Left ventricle myocardium inferior (tissue), 1 donor: ENCODE measurements around the gene ANAPC10. TPM values are rescaled to one million over a fixed set of nuclear protein-coding genes. Genes with fewer than 3 reads are reported as not detected.

Experiments
- DNase-seq: peaks from one replicate; pipeline ENCODE4 v3.0.0-alpha.2; 2020
- H3K27ac ChIP-seq: fragments of 200-600 bp; replicated peaks from 2 replicates; pipeline ENCODE4 v1.8.0; 2021
- H3K27me3 ChIP-seq: fragments of 200-600 bp; 2 replicates; pipeline ENCODE4 v1.8.0; 2021; ENCODE audit warnings: low read depth
- H3K36me3 ChIP-seq: fragments of 200-600 bp; 2 replicates; pipeline ENCODE4 v1.8.0; 2021
- H3K4me1 ChIP-seq: fragments of 200-600 bp; 2 replicates; pipeline ENCODE4 v1.8.0; 2021
- H3K4me3 ChIP-seq: fragments of 200-600 bp; 2 replicates; pipeline ENCODE4 v1.8.0; 2021; ENCODE audit warnings: mild to moderate bottlenecking, moderate library complexity
- H3K9me3 ChIP-seq: fragments of 200-600 bp; replicated peaks from 2 replicates; pipeline ENCODE4 v1.8.0; 2021
- CTCF ChIP-seq: fragments of 200-600 bp; IDR thresholded peaks from 2 replicates; pipeline ENCODE4 v1.8.0; 2021; ENCODE audit warnings: antibody characterized with exemption, mild to moderate bottlenecking, borderline replicate concordance
- intact Hi-C: fragments of 100-400 bp; cut with micrococcal nuclease; formaldehyde crosslinking; loops from one replicate; pipeline ENCODE4 v1.11.0; 2022
- total RNA-seq: library from RNA; stranded (reverse); fragmentation: NEBNext Ultra II Directional; extraction: Animal tissue kit (Norgen Biotek cat#: 25700); gene quantifications from one replicate; pipeline ENCODE4 v1.2.1, GENCODE V29; 2021
- donor health status: DM: no; HTN: yes; CAD: no; lungs with severe emphysema.

ANAPC10 gene
- total RNA-seq, 1 donor from 2014 or later, result 15.4 TPM

- Histone ChIP-seq H3K27me3 (no peaks in the 10 kb centered on the region), H3K27ac (no peak overlapping the region), H3K36me3 (peaks cover 69% of the 10 kb centered on the region), H3K9me3 (peaks cover 9% of the 10 kb centered on the region), H3K4me3 (no peak overlapping the region), H3K4me1 (peaks cover 33% of the 10 kb centered on the region)
- intact Hi-C loops, result no loop called here
- no peak for DNase-seq
- TF ChIP-seq CTCF, result no peak
These were observed 4.4 kb downstream of the ANAPC10 start for GRCh38 chr4:145093638-145094037.

DNA sequence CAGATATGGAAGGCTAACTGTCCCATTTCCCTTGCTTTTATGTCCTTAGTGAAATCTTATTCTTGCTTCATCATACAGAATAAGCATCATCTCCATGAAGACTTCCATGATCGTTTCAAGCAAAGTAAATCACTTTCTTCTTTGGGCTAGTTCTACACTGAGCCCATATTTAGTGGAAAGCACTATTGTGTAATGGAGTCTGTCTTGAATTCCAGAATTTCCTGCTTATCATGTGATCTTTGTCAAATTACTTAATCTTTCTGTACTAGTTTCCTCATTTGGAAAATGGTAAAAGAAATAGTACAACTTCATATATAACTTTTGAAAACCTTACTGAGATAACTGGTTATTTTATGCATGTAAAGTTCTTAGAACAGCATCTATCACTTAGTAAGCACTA is 7.6 kb downstream of the ANAPC10 start:
- Histone ChIP-seq H3K9me3 (peaks cover 9% of the 10 kb centered on the region), H3K27me3 (no peaks in the 10 kb centered on the region), H3K36me3 (peaks cover 73% of the 10 kb centered on the region), H3K4me1 (peaks cover 9% of the 10 kb centered on the region), H3K4me3 (no peak overlapping the region), H3K27ac (no peak overlapping the region)
- no peak for DNase-seq
- TF ChIP-seq CTCF, result no peak
- intact Hi-C loops, result no loop called here

DNA sequence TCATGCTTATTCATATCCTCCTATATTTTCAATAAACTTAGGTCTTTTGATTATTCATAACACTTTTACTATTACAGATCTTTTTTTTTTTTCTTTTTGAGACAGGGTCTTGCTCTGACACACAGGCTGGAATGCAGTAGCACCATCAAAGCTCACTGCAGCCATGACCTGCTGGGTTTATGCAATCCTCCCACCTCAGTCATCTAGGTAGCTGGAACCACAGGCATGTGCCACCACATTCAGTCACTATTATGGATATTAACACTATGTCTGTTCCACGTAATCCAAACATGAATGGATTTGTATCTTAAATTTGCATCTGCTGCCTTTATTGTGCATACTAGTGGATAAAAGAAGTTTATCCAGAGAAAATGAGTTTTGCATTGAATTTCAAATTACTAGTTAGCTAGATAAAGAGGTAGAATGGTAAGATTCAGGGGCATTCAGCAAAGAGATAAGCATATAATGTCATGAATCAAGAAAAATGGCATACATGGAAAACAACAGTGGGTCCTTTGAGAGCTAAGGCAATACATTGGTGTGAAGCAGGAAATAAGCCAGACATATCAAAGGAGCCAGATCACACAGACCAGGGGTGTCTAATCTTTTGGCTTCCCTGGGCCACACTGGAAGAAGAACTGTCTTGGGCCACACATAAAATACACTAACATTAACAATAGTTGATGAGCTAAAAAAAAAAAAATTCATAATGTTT is 13.9 kb downstream of the ANAPC10 start:
- no peak for TF ChIP-seq CTCF
- no peaks in the 10 kb centered on the region for H3K27me3 ChIP-seq

GRCh38 chr4:145081756-145082155 is 16.2 kb downstream of the ANAPC10 start:
- intact Hi-C loops, result no loop called here
- no peak for TF ChIP-seq CTCF

More for the DNA sequence above, 13.9 kb downstream of the ANAPC10 start:
- no peak overlapping the region for H3K27ac ChIP-seq
- DNase-seq, result no peak
- intact Hi-C loops, result no loop called here
- H3K4me3 ChIP-seq, result no peak overlapping the region
- H3K36me3 ChIP-seq, result peaks cover 48% of the 10 kb centered on the region
- H3K9me3 ChIP-seq, result no peaks in the 10 kb centered on the region
- peaks cover 7% of the 10 kb centered on the region for H3K4me1 ChIP-seq

GRCh38 chr4:145076469-145076855 is 21.5 kb downstream of the ANAPC10 start:
- Histone ChIP-seq H3K4me1 (no peaks in the 10 kb centered on the region), H3K36me3 (peaks cover 29% of the 10 kb centered on the region), H3K27ac (no peak overlapping the region), H3K9me3 (peaks cover 8% of the 10 kb centered on the region), H3K27me3 (no peaks in the 10 kb centered on the region), H3K4me3 (no peak overlapping the region)
- intact Hi-C loops, result no loop called here
- no peak for TF ChIP-seq CTCF
- no peak for DNase-seq

More at GRCh38 chr4:145081756-145082155, 16.2 kb downstream of the ANAPC10 start:
- Histone ChIP-seq H3K36me3 (peaks cover 46% of the 10 kb centered on the region), H3K27ac (no peak overlapping the region), H3K27me3 (no peaks in the 10 kb centered on the region), H3K4me1 (no peaks in the 10 kb centered on the region), H3K9me3 (peaks cover 8% of the 10 kb centered on the region), H3K4me3 (no peak overlapping the region)
- no peak for DNase-seq
